ENCODE measurements around the gene TANGO6. TPM values are rescaled to one million over a fixed set of nuclear protein-coding genes. Genes with fewer than 3 reads are reported as not detected.

TANGO6 gene
- total RNA-seq, 1 donor from 2014 or later, result 12.8 TPM

- no peak overlapping the region for H3K27ac Mint-ChIP-seq
- no peaks in the 10 kb centered on the region for H3K4me1 ChIP-seq
- DNase-seq (ENCODE audit: low spot score), result no peak
- no peaks in the 10 kb centered on the region for H3K27me3 Mint-ChIP-seq (ENCODE audit: insufficient read depth, low read depth)
- no peaks in the 10 kb centered on the region for H3K9me3 Mint-ChIP-seq
- peaks cover 7% of the 10 kb centered on the region for H3K4me1 Mint-ChIP-seq
- H2AFZ ChIP-seq (replicated peaks), result no peak overlapping the region
- H3K79me2 ChIP-seq (ENCODE audit: low read depth), result no peaks in the 10 kb centered on the region
- H3K9ac ChIP-seq, result no peak overlapping the region
- no peak overlapping the region for H3K4me3 Mint-ChIP-seq
- no peak overlapping the region for H3K4me2 ChIP-seq
- H3K4me3 ChIP-seq, result no peak overlapping the region
- no peaks in the 10 kb centered on the region for H3F3A ChIP-seq (ENCODE audit: low read depth)
- no peaks in the 10 kb centered on the region for H3K9me3 ChIP-seq (ENCODE audit: low read depth)
- no peaks in the 10 kb centered on the region for H3K36me3 ChIP-seq
- H3K27me3 ChIP-seq, result no peaks in the 10 kb centered on the region
- no peaks in the 10 kb centered on the region for H3K36me3 Mint-ChIP-seq
- no peaks in the 10 kb centered on the region for H4K20me1 ChIP-seq (ENCODE audit: low read depth)
- no peak for TF ChIP-seq EZH2phosphoT487 (IDR thresholded peaks at IDR 0.05)
- no peak overlapping the region for H3K27ac ChIP-seq
These were observed 176.5 kb downstream of the TANGO6 start for GRCh38 chr16:69019811-69020210.

GRCh38 chr16:69029121-69029520 is 185.8 kb downstream of the TANGO6 start:
- no peaks in the 10 kb centered on the region for H3K27me3 Mint-ChIP-seq (ENCODE audit: insufficient read depth, low read depth)
- H4K20me1 ChIP-seq (ENCODE audit: low read depth), result no peaks in the 10 kb centered on the region
- H3K36me3 Mint-ChIP-seq, result no peaks in the 10 kb centered on the region
- H3K4me3 ChIP-seq, result no peak overlapping the region
- no peaks in the 10 kb centered on the region for H3K27me3 ChIP-seq
- no peaks in the 10 kb centered on the region for H3K4me1 ChIP-seq
- H3K36me3 ChIP-seq, result no peaks in the 10 kb centered on the region
- H3K79me2 ChIP-seq (ENCODE audit: low read depth), result no peaks in the 10 kb centered on the region
- H3K4me1 Mint-ChIP-seq, result peaks cover 3% of the 10 kb centered on the region
- H3K9ac ChIP-seq, result no peak overlapping the region
- no peak overlapping the region for H3K27ac Mint-ChIP-seq
- no peak for DNase-seq (ENCODE audit: low spot score)
- no peak overlapping the region for H3K4me2 ChIP-seq
- H3K9me3 Mint-ChIP-seq, result peaks cover 2% of the 10 kb centered on the region
- H2AFZ ChIP-seq (replicated peaks), result no peak overlapping the region
- no peaks in the 10 kb centered on the region for H3F3A ChIP-seq (ENCODE audit: low read depth)
- no peak overlapping the region for H3K4me3 Mint-ChIP-seq
- no peaks in the 10 kb centered on the region for H3K9me3 ChIP-seq (ENCODE audit: low read depth)
- no peak overlapping the region for H3K27ac ChIP-seq
- TF ChIP-seq CTCF (IDR thresholded peaks at IDR 0.05) (no peak), EZH2 (IDR thresholded peaks at IDR 0.05) (no peak), EZH2phosphoT487 (IDR thresholded peaks at IDR 0.05) (no peak)

GRCh38 chr16:69031877-69032301 is 188.6 kb downstream of the TANGO6 start:
- no peaks in the 10 kb centered on the region for H3K4me1 ChIP-seq
- H3K79me2 ChIP-seq (ENCODE audit: low read depth), result no peaks in the 10 kb centered on the region
- H3K36me3 ChIP-seq, result no peaks in the 10 kb centered on the region
- Mint-ChIP-seq H3K27me3 (ENCODE audit: insufficient read depth, low read depth) (peaks cover 2% of the 10 kb centered on the region), H3K36me3 (no peaks in the 10 kb centered on the region), H3K9me3 (peaks cover 2% of the 10 kb centered on the region), H3K4me3 (no peak overlapping the region), H3K4me1 (no peaks in the 10 kb centered on the region), H3K27ac (no peak overlapping the region)
- H3K4me3 ChIP-seq, result no peak overlapping the region
- no peak for TF ChIP-seq EZH2phosphoT487 (IDR thresholded peaks at IDR 0.05)
- H3K9me3 ChIP-seq (ENCODE audit: low read depth), result no peaks in the 10 kb centered on the region
- H3K27ac ChIP-seq, result no peak overlapping the region
- H3K27me3 ChIP-seq, result no peaks in the 10 kb centered on the region
- H3K4me2 ChIP-seq, result no peak overlapping the region
- H4K20me1 ChIP-seq (ENCODE audit: low read depth), result no peaks in the 10 kb centered on the region
- no peaks in the 10 kb centered on the region for H3F3A ChIP-seq (ENCODE audit: low read depth)
- H3K9ac ChIP-seq, result no peak overlapping the region
- no peak overlapping the region for H2AFZ ChIP-seq (replicated peaks)
- no peak for DNase-seq (ENCODE audit: low spot score)

- no peak overlapping the region for H3K27ac Mint-ChIP-seq
- no peak overlapping the region for H3K9ac ChIP-seq
- H3K4me1 Mint-ChIP-seq, result no peaks in the 10 kb centered on the region
- H2AFZ ChIP-seq (replicated peaks), result no peak overlapping the region
- DNase-seq (ENCODE audit: low spot score), result no peak
- H3F3A ChIP-seq (ENCODE audit: low read depth), result no peaks in the 10 kb centered on the region
- peaks cover 2% of the 10 kb centered on the region for H3K27me3 Mint-ChIP-seq (ENCODE audit: insufficient read depth, low read depth)
- H3K27ac ChIP-seq, result no peak overlapping the region
- no peaks in the 10 kb centered on the region for H3K79me2 ChIP-seq (ENCODE audit: low read depth)
- TF ChIP-seq EZH2phosphoT487 (IDR thresholded peaks at IDR 0.05), result no peak
- TF ChIP-seq CTCF (IDR thresholded peaks at IDR 0.05), result no peak
- TF ChIP-seq EZH2 (IDR thresholded peaks at IDR 0.05), result no peak
- H3K36me3 ChIP-seq, result no peaks in the 10 kb centered on the region
- H3K4me2 ChIP-seq, result no peak overlapping the region
- H3K4me1 ChIP-seq, result no peaks in the 10 kb centered on the region
- no peaks in the 10 kb centered on the region for H3K36me3 Mint-ChIP-seq
- no peak overlapping the region for H3K4me3 Mint-ChIP-seq
- H3K4me3 ChIP-seq, result no peak overlapping the region
- H3K9me3 ChIP-seq (ENCODE audit: low read depth), result no peaks in the 10 kb centered on the region
- peaks cover 2% of the 10 kb centered on the region for H3K9me3 Mint-ChIP-seq
- no peaks in the 10 kb centered on the region for H3K27me3 ChIP-seq
- H4K20me1 ChIP-seq (ENCODE audit: low read depth), result no peaks in the 10 kb centered on the region
These were observed 190.0 kb downstream of the TANGO6 start for GRCh38 chr16:69033151-69033949.
